Pancreas (tissue), 10 donors: ENCODE results near the gene MTR. TPM values are rescaled to one million over a fixed set of nuclear protein-coding genes. Genes with fewer than 3 reads are reported as not detected.

Source experiments
- ATAC-seq, 4 donors: fragments of 200-7000 bp; cut with Tn5 transposase; one replicate each; pipeline versions ENCODE4 v1.8.0 to v1.9.1; 2020; ENCODE audit warnings: mild to moderate bottlenecking in 4 of 4, moderate library complexity in 4 of 4
- DNase-seq, 6 donors: peaks; one replicate each; pipeline ENCODE4 v3.0.0-alpha.2; 2020
- FAIRE-seq: peaks from 2 replicates; lab custom pipeline; 2012; peaks lifted over from hg19 to GRCh38; lab: Jason Lieb, UNC
- H3K27ac ChIP-seq, 4 donors: fragments of 200-600 bp; sonication (generic); 1 replicate in 3 of 4; 2 replicates in 1 of 4; pipeline versions ENCODE4 v1.5.0 to v1.8.0; 2020
- H3K27me3 ChIP-seq, 4 donors: fragments of 200-600 bp; one replicate each; pipeline ENCODE4 v1.8.0; 2021
- H3K36me3 ChIP-seq, 3 donors: fragments of 200-600 bp; sonication (generic) in 1 of 3; one replicate each; pipeline versions ENCODE4 v1.5.0 to v1.8.0; 2020 to 2021
- H3K4me1 ChIP-seq, 3 donors: fragments of 200-600 bp; one replicate each; pipeline ENCODE4 v1.8.0; 2021
- H3K4me3 ChIP-seq, 4 donors: fragments of 200-600 bp; sonication (generic) in 2 of 4; one replicate each; pipeline versions ENCODE4 v1.5.0 to v1.8.0; 2020 to 2021
- H3K9me3 ChIP-seq, 4 donors: fragments of 200-600 bp; one replicate each; pipeline ENCODE4 v1.8.0; 2021
- CTCF ChIP-seq, 4 donors: fragments of 200-600 bp; sonication (generic) in 3 of 4; IDR thresholded peaks; one replicate each; pipeline versions ENCODE4 v1.5.0 to v1.8.0; 2021; ENCODE audit warnings: antibody characterized with exemption in 4 of 4
- WGBS, 2 donors: extraction: QIAGEN DNeasy Blood & Tissue Kit; methylation state at CpG; one replicate each; pipeline ENCODE4 v1.1.7; 2013; 5-methylcytosine and 5-hydroxymethylcytosine counted together
- intact Hi-C, 3 donors: fragments of 100-400 bp; cut with DNase I; formaldehyde crosslinking; loops; one replicate each; pipeline versions ENCODE4 v1.11.1 to v1.14.2; 2022
- polyA plus RNA-seq, 2 donors: library from polyadenylated mRNA; stranded (reverse); fragments of 200-250 nt; gene quantifications; one replicate each; pipeline ENCODE4 v1.2.3, GENCODE V29; 2013
- total RNA-seq, 6 donors: library from RNA; stranded (reverse); fragmentation: NEBNext Ultra II Directional in 4 of 6; extraction: Animal tissue kit (Norgen Biotek cat#: 25700) in 4 of 6; gene quantifications; one replicate each; pipeline versions ENCODE4 v1.2.1 to v1.2.4, GENCODE V29; 2021 to 2023
- donor health status: healthy with polysubstance abuse.
- donor health status: DM: no; HTN: no; CAD: no; lungs with moderate emphysema.
- donor health status: DM: no; HTN: no; CAD: no.
- donor health status: control.
- donor health status: control.
- donor health status: Bipolar disorder and iron deficiency.
- donor health status: DM: yes; HTN: yes; CAD: no.
- donor health status: DM: no; HTN: no; CAD: no.
- donor health status: DM: no; HTN: no; CAD: no.
- donor health status: DM: yes; HTN: yes; CAD: no.

Gene MTR
- total and polyA plus RNA-seq, 8 donors, result 8.1 to 29.1 (median 24.3) TPM

GRCh38 chr1:236815941-236816340 lies 20.8 kb downstream of the MTR start:
- Histone ChIP-seq H3K4me3 (no peak overlapping the region), H3K27ac (no peak overlapping the region), H3K36me3 (peaks cover 0 to 43% (median 21%) of the 10 kb centered on the region in 3 donors), H3K4me1 (peaks cover 0 to 12% (median 0%) of the 10 kb centered on the region in 3 donors), H3K27me3 (no peaks in the 10 kb centered on the region), H3K9me3 (no peaks in the 10 kb centered on the region)
- no peak for DNase-seq
- intact Hi-C loops, result no loop called here
- no peak for ATAC-seq
- FAIRE-seq, result no peak
- TF ChIP-seq CTCF (IDR thresholded peaks at IDR 0.05), result no peak
- 88 to 92% methylated on average over 2 of the region's 2 CpGs for WGBS, 2 donors

- Histone ChIP-seq H3K9me3 (no peaks in the 10 kb centered on the region), H3K4me1 (no peaks in the 10 kb centered on the region), H3K27me3 (no peaks in the 10 kb centered on the region), H3K4me3 (no peak overlapping the region), H3K36me3 (peaks cover 0 to 27% (median 8%) of the 10 kb centered on the region in 3 donors), H3K27ac (no peak overlapping the region)
- ATAC-seq, result no peak
- DNase-seq, result no peak
- TF ChIP-seq CTCF (IDR thresholded peaks at IDR 0.05), result no peak
- WGBS, 2 donors, result 92 to 95% methylated on average over 9 of the region's 9 CpGs
- no peak for FAIRE-seq
- intact Hi-C loops, result no loop called here
These were observed 24.8 kb downstream of the MTR start for GRCh38 chr1:236819856-236820255.

GRCh38 chr1:236821091-236821627 lies 26.1 kb downstream of the MTR start:
- Histone ChIP-seq H3K9me3 (no peaks in the 10 kb centered on the region), H3K27me3 (no peaks in the 10 kb centered on the region), H3K36me3 (peaks cover 0 to 25% (median 5%) of the 10 kb centered on the region in 3 donors), H3K4me3 (no peak overlapping the region), H3K4me1 (no peaks in the 10 kb centered on the region), H3K27ac (no peak overlapping the region)
- DNase-seq (no peak), ATAC-seq (no peak), FAIRE-seq (no peak)
- WGBS, 2 donors, result 65 to 81% methylated on average over 6 of the region's 6 CpGs
- TF ChIP-seq CTCF (IDR thresholded peaks at IDR 0.05), result no peak
- intact Hi-C loops, result no loop called here

- H3K27ac ChIP-seq, result no peak overlapping the region
- no peaks in the 10 kb centered on the region for H3K4me1 ChIP-seq
- H3K4me3 ChIP-seq, result no peak overlapping the region
- H3K36me3 ChIP-seq, result peaks cover 0 to 22% (median 6%) of the 10 kb centered on the region in 3 donors
- intact Hi-C loops, result no loop called here
- FAIRE-seq (no peak), DNase-seq (no peak), ATAC-seq (no peak)
- TF ChIP-seq CTCF (IDR thresholded peaks at IDR 0.05), result no peak
- H3K9me3 ChIP-seq, result no peaks in the 10 kb centered on the region
- 93 to 97% methylated on average over 2 of the region's 2 CpGs for WGBS, 2 donors
- no peaks in the 10 kb centered on the region for H3K27me3 ChIP-seq
These were observed 28.5 kb downstream of the MTR start for GRCh38 chr1:236823559-236823958.

GRCh38 chr1:236829085-236829484 lies 34.0 kb downstream of the MTR start:
- Histone ChIP-seq H3K9me3 (no peaks in the 10 kb centered on the region), H3K27ac (no peak overlapping the region), H3K4me1 (no peaks in the 10 kb centered on the region), H3K27me3 (no peaks in the 10 kb centered on the region), H3K4me3 (no peak overlapping the region), H3K36me3 (peaks cover 0 to 50% (median 18%) of the 10 kb centered on the region in 3 donors)
- DNase-seq, result no peak
- no peak for ATAC-seq
- no peak for TF ChIP-seq CTCF (IDR thresholded peaks at IDR 0.05)
- 83 to 84% methylated on average over 3 of the region's 3 CpGs for WGBS, 2 donors
- no peak for FAIRE-seq
- intact Hi-C loops, result no loop called here
